ENCODE results near the gene SPACA4. TPM values are rescaled to one million over a fixed set of nuclear protein-coding genes. Genes with fewer than 3 reads are reported as not detected.

Gene SPACA4
- total RNA-seq, 1 experiment from 2014 or later, result not detected

- in situ Hi-C loops (cut with HindIII; ENCODE audit: low pct_unique_long_range_greater_than_20kb, low sequenced_read_pairs), result no loop called here
- POLR2A ChIA-PET, result interaction anchor here (0.6 kb wide), 1 partner anchor 380 kb away, joined by 7 read pairs; no protein-coding TSS in a partner anchor
- TF ChIP-seq TCF7L2 (IDR thresholded peaks at IDR 0.05; ENCODE audit: low read depth, low read length) (no peak), SIN3A (IDR thresholded peaks at IDR 0.05; ENCODE audit: borderline replicate concordance, insufficient read depth, low read depth, low read length) (no peak), POLR2AphosphoS5 (IDR thresholded peaks at IDR 0.05; ENCODE audit: low read depth, low read length) (no peak)
- TF ChIP-seq, protein P1, sequence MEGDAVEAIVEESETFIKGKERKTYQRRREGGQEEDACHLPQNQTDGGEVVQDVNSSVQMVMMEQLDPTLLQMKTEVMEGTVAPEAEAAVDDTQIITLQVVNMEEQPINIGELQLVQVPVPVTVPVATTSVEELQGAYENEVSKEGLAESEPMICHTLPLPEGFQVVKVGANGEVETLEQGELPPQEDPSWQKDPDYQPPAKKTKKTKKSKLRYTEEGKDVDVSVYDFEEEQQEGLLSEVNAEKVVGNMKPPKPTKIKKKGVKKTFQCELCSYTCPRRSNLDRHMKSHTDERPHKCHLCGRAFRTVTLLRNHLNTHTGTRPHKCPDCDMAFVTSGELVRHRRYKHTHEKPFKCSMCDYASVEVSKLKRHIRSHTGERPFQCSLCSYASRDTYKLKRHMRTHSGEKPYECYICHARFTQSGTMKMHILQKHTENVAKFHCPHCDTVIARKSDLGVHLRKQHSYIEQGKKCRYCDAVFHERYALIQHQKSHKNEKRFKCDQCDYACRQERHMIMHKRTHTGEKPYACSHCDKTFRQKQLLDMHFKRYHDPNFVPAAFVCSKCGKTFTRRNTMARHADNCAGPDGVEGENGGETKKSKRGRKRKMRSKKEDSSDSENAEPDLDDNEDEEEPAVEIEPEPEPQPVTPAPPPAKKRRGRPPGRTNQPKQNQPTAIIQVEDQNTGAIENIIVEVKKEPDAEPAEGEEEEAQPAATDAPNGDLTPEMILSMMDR (IDR thresholded peaks at IDR 0.05), result no peak
- TF ChIP-seq, protein P2, sequence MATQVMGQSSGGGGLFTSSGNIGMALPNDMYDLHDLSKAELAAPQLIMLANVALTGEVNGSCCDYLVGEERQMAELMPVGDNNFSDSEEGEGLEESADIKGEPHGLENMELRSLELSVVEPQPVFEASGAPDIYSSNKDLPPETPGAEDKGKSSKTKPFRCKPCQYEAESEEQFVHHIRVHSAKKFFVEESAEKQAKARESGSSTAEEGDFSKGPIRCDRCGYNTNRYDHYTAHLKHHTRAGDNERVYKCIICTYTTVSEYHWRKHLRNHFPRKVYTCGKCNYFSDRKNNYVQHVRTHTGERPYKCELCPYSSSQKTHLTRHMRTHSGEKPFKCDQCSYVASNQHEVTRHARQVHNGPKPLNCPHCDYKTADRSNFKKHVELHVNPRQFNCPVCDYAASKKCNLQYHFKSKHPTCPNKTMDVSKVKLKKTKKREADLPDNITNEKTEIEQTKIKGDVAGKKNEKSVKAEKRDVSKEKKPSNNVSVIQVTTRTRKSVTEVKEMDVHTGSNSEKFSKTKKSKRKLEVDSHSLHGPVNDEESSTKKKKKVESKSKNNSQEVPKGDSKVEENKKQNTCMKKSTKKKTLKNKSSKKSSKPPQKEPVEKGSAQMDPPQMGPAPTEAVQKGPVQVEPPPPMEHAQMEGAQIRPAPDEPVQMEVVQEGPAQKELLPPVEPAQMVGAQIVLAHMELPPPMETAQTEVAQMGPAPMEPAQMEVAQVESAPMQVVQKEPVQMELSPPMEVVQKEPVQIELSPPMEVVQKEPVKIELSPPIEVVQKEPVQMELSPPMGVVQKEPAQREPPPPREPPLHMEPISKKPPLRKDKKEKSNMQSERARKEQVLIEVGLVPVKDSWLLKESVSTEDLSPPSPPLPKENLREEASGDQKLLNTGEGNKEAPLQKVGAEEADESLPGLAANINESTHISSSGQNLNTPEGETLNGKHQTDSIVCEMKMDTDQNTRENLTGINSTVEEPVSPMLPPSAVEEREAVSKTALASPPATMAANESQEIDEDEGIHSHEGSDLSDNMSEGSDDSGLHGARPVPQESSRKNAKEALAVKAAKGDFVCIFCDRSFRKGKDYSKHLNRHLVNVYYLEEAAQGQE (IDR thresholded peaks at IDR 0.05; ENCODE audit: insufficient read depth in 1 of 2, low read depth in 2 of 2, low read length in 1 of 2), result no peak
- no peak overlapping the region for H3K4me3 ChIP-seq (ENCODE audit: low read depth in 2 of 2, low read length in 2 of 2)
- H3K9me3 ChIP-seq (ENCODE audit: control insufficient read depth, insufficient read depth, low read depth, low read length), result no peaks in the 10 kb centered on the region
- CTCF ChIA-PET, result no interaction called here
- no peak for DNase-seq (ENCODE audit: low read depth, low spot score)
- H3K27ac ChIP-seq (ENCODE audit: low read length), result no peak overlapping the region
- intact Hi-C loops (cut with micrococcal nuclease; ENCODE audit: unreplicated experiment), result no loop called here
- H3K4me1 ChIP-seq (ENCODE audit: control insufficient read depth, insufficient read depth, low read length), result peaks cover 11% of the 10 kb centered on the region
- no peak for ATAC-seq
- BruUV-seq (replicated peaks), result no TSS peak
- no peaks in the 10 kb centered on the region for H3K27me3 ChIP-seq (ENCODE audit: control insufficient read depth, insufficient read depth, low read length)
- H3K36me3 ChIP-seq (ENCODE audit: control insufficient read depth, insufficient read depth, low read length), result no peaks in the 10 kb centered on the region
Measured at GRCh38 chr19:48627201-48627864, 20.8 kb downstream of the SPACA4 start.

GRCh38 chr19:48627865-48628314 lies 21.3 kb downstream of the SPACA4 start:
- no peak for DNase-seq (ENCODE audit: low read depth, low spot score)
- BruUV-seq (replicated peaks), result no TSS peak
- TF ChIP-seq TCF7L2 (IDR thresholded peaks at IDR 0.05; ENCODE audit: low read depth, low read length), result no peak
- no peak for TF ChIP-seq POLR2AphosphoS5 (IDR thresholded peaks at IDR 0.05; ENCODE audit: low read depth, low read length)
- TF ChIP-seq, protein P2 (IDR thresholded peaks at IDR 0.05; ENCODE audit: insufficient read depth in 1 of 2, low read depth in 2 of 2, low read length in 1 of 2), result no peak
- TF ChIP-seq, protein P1 (IDR thresholded peaks at IDR 0.05), result no peak
- no peak for TF ChIP-seq SIN3A (IDR thresholded peaks at IDR 0.05; ENCODE audit: borderline replicate concordance, insufficient read depth, low read depth, low read length)
- in situ Hi-C loops (cut with HindIII; ENCODE audit: low pct_unique_long_range_greater_than_20kb, low sequenced_read_pairs), result no loop called here
- no peak overlapping the region for H3K27ac ChIP-seq (ENCODE audit: low read length)
- no peaks in the 10 kb centered on the region for H3K27me3 ChIP-seq (ENCODE audit: control insufficient read depth, insufficient read depth, low read length)
- H3K4me1 ChIP-seq (ENCODE audit: control insufficient read depth, insufficient read depth, low read length), result peaks cover 11% of the 10 kb centered on the region
- ATAC-seq, result no peak
- no peak overlapping the region for H3K4me3 ChIP-seq (ENCODE audit: low read depth in 2 of 2, low read length in 2 of 2)
- ChIA-PET CTCF (no interaction called here), POLR2A (interaction anchor here (0.6 kb wide), 1 partner anchor 379 kb away, joined by 7 read pairs; no protein-coding TSS in a partner anchor)
- H3K36me3 ChIP-seq (ENCODE audit: control insufficient read depth, insufficient read depth, low read length), result no peaks in the 10 kb centered on the region
- intact Hi-C loops (cut with micrococcal nuclease; ENCODE audit: unreplicated experiment), result no loop called here
- no peaks in the 10 kb centered on the region for H3K9me3 ChIP-seq (ENCODE audit: control insufficient read depth, insufficient read depth, low read depth, low read length)
